Fibroblast of lung (primary cell): Measurements from ENCODE around the gene PRDM8.

Source experiments
- CTCF ChIP-seq, 2 donors: IDR thresholded peaks in 1 of 2; conservative IDR thresholded peaks in 1 of 2; 1 replicate in 1 of 2; 2 replicates in 1 of 2; pipeline ENCODE4 v1.5.1; 2011 to 2012; ENCODE audit warnings: low read length in 2 of 2, control low read depth in 1 of 2, inconsistent platforms in 1 of 2, low read depth in 1 of 2, mild to moderate bottlenecking in 1 of 2
- EZH2 ChIP-seq: IDR thresholded peaks from 2 replicates; pipeline ENCODE4 v1.5.1; 2012; ENCODE audit warnings: low read length, control low read depth, mild to moderate bottlenecking; ENCODE audit errors: missing control alignments

- TF ChIP-seq EZH2 = no peak
- TF ChIP-seq CTCF (conservative IDR thresholded peaks at IDR 0.05 in 1 of 2, IDR thresholded peaks at IDR 0.05 in 1 of 2; ENCODE audit: low read depth in 1 of 2, low read length in 2 of 2) = peak in 1 of 2 donors; percentile 59
Observed at GRCh38 chr4:80215449-80216052, 18.2 kb downstream of the PRDM8 start.
